ENCODE data around the gene CHAF1B.
"Not testable (repeated sequence)": the region's sequence is repeated elsewhere in the genome, so short reads cannot be mapped to it uniquely, and the experiment has no call there.

Gene CHAF1B

GRCh38 chr21:36391649-36392048, 6.5 kb downstream of the CHAF1B start:
- not testable (repeated sequence) for DNase-seq

- no peak for DNase-seq
Measured at GRCh38 chr21:36395353-36396111, 10.3 kb downstream of the CHAF1B start.

GRCh38 chr21:36396325-36396724, 11.1 kb downstream of the CHAF1B start:
- DNase-seq = no peak

GRCh38 chr21:36396971-36397370, 11.8 kb downstream of the CHAF1B start:
- DNase-seq = no peak

- DNase-seq = no peak
Measured at GRCh38 chr21:36397606-36398005, 12.4 kb downstream of the CHAF1B start.

- DNase-seq = not testable (repeated sequence)
Measured at GRCh38 chr21:36399736-36400135, 14.5 kb downstream of the CHAF1B start.

- DNase-seq = no peak
Measured at GRCh38 chr21:36400719-36401118, 15.5 kb downstream of the CHAF1B start.

- DNase-seq = no peak
Measured at GRCh38 chr21:36402339-36402738, 17.1 kb downstream of the CHAF1B start.

GRCh38 chr21:36403713-36404112, 18.5 kb downstream of the CHAF1B start:
- no peak for DNase-seq

GRCh38 chr21:36408568-36408967, 23.4 kb downstream of the CHAF1B start:
- no peak for DNase-seq

- no peak for DNase-seq
Measured at GRCh38 chr21:36411301-36411700, 26.1 kb downstream of the CHAF1B start.

- no peak for DNase-seq
Measured at GRCh38 chr21:36412916-36413315, 27.7 kb downstream of the CHAF1B start.

- DNase-seq = no peak
Measured at GRCh38 chr21:36415375-36415774, 30.2 kb downstream of the CHAF1B start.

- no peak for DNase-seq
Measured at GRCh38 chr21:36419241-36419640, 34.0 kb downstream of the CHAF1B start.

- DNase-seq = no peak
Measured at GRCh38 chr21:36419996-36420395, 34.8 kb downstream of the CHAF1B start.

GRCh38 chr21:36420571-36421339, 35.6 kb downstream of the CHAF1B start:
- DNase-seq = no peak

- DNase-seq = no peak
Measured at GRCh38 chr21:36422279-36423098, 37.3 kb downstream of the CHAF1B start.

- no peak for DNase-seq
Measured at GRCh38 chr21:36423771-36424433, 38.7 kb downstream of the CHAF1B start.

- DNase-seq = no peak
Measured at GRCh38 chr21:36424592-36424991, 39.4 kb downstream of the CHAF1B start.

- no peak for DNase-seq
Measured at GRCh38 chr21:36425286-36425685, 40.1 kb downstream of the CHAF1B start.

GRCh38 chr21:36427502-36427901, 42.3 kb downstream of the CHAF1B start:
- DNase-seq = no peak

- DNase-seq = no peak
Measured at GRCh38 chr21:36428761-36429432, 43.7 kb downstream of the CHAF1B start.

Data from cortex of kidney (tissue), 1 donor.